GM18502 (cell line): ENCODE measurements around the gene RIN3.

Experiments
- ATAC-seq: cut with Tn5 transposase; IDR thresholded peaks from one replicate; pipeline ENCODE4 v1.9.1; 2021; ENCODE audit warnings: mild to moderate bottlenecking; ENCODE audit not compliant: unreplicated experiment, poor library complexity

The RIN3 gene

DNA sequence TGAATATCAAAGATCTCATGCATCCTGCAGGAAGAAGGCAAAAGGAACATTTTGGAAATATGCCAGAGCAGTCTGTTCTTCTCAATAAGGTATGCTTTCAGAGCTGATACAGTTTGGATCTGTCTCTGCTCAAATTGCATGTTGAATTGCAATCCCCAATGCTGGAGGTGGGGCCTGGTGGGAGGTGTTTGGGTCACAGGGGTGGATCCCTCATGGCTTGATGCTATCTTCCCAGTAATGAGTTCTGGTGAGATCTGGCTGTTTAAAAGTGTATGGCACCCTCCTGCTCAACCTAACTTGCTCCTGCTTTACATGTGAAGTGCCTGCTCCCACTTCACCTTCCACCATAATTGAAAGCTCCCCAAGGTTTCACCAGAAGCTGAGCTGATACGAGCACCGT lies 76.6 kb downstream of the RIN3 start:
- ATAC-seq: no peak

- no peak for ATAC-seq
These were observed 77.4 kb downstream of the RIN3 start for GRCh38 chr14:92590941-92591340.

DNA sequence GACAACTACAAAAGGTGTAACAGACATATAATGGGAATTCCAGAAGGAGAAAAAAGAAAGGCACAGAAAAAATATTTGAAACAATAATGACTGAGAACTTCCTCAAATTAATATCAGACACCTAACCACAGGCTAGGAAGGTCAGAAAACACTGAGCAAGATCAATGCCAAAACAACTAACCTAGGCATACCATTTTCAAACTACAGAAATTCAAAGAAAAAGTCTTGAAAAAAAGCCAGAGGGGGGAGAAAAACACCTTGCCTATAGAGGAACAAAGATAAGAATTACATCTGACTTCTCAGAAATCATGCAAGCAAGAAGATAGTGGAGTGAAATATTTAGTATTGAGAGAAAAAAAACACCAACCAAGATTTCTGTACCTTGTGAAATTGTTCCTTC lies 77.8 kb downstream of the RIN3 start:
- ATAC-seq: no peak

GRCh38 chr14:92595267-92595666 lies 81.7 kb downstream of the RIN3 start:
- no peak for ATAC-seq

DNA sequence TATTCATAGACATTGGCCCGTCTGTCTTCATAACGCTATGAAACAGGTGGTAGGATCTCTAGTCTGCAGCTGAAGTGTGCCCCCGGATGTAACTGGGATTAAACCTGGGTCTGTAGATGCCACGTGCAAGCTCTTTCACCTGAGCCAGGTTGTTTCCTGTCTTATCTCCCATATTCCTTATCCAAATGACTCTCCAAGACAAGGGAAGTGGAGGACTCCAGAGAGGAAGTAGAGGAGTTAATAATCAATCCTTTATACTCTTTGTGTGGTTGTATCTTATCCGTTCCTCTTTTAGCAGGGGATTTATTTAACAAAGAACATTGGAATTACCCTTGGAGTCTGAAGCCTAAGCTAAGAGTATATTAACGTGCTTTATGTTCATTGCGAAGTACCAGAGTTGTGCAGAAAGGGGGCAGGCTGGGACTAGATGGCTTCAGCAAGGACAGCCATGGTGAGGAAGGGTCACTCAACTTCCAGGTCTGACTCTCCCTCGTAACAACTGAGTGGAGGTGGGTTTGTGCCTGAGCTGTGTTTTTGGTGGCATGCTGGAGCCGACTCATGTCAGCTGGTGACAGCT lies 82.8 kb downstream of the RIN3 start:
- no peak for ATAC-seq

DNA sequence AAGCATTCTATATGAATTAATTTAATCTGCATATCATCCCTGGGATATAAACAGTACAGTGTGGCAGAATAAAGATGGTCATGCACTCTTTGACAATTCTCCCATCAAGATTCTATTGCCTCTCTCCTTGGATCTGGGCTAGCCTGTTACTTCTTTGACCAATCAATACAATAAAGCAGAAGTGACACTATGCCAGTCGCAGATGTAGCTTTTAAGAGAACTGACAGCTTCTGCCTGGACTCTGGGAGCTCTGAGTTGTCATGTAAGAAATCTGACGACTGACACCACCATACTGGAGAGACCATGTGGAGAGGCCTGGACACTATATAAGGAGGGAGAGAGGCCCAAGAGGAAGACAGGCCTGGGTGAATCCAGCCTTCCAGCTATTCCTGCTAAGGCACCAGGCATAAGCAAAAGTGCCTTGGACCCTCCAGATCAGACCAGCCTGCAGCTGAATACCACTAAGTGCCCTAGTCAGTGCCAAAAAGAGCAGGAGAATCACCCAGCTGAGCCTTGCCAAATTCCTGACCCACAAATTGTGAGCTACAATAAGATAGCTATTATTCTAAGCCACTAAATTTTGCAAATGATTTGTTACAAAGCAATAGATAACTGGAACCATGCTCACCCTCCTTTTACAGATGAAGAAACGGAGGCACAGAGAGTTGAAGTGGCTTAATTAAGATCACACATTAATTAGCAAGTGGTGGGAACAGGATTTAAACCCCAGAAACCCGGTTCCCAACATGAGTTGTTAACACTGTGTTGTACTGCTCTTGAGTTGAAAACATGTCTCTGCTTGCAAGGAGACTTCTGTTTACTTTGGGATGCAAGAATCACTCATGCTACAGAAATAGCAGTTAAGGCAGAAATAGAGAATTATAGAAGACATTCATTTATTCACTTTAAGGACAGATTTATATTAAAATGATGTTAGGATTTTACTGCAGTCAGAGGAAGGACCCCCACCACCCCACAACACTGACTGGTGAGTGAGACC lies 84.6 kb downstream of the RIN3 start:
- ATAC-seq: no peak

DNA sequence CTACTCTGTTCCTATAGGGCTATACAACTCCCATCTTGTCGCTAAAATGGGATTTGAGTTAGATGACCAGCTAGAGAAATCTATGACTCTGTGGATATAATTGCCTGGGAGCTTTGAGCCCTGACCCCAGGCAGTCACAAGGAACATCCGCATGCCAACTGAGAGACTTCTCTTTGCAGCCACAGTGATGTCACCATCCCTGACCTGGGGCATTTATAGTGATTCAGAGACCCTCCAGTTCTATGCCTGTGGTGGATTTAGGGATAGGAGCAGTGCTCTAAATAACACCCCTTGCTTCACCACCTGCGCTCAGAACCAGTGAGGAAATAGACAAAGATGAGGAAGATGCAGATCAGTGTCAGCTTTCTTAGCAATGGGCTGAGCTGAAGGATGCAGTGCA lies 86.2 kb downstream of the RIN3 start:
- no peak for ATAC-seq

DNA sequence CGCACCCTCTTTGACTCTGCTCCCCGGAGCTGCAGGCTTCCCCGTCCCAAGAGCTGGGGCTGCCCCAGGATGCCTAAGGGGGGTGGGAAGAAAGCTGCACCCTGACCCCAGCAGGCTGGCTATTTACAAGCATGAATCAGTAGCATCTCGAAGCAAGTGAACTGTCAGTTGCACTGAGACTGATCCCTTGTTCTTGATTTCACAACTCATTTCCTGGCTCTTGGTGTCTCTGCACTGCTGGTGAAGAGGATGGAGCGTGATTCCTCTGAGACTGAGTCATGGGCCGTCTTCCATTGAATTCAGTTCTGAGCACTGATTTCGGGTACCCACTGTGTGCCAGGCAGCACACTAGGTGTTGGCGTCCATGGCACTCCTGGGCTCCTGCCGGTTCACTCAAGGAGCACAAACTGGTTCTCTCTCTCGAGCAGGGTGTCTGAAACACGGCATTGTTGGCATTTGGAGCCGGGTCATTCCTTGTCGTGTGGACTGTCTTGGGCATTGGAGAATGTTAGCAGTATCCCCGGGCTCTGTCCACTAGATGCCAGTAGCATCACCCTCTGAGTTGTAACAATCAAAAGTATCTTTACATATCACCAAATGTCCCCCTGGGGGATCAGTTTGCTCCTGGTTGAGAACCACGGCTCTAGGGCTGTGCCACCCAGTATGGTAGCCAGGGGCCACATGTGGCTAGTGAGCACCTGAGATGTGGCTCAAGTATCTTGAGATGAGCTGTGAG lies 86.9 kb downstream of the RIN3 start:
- no peak for ATAC-seq

DNA sequence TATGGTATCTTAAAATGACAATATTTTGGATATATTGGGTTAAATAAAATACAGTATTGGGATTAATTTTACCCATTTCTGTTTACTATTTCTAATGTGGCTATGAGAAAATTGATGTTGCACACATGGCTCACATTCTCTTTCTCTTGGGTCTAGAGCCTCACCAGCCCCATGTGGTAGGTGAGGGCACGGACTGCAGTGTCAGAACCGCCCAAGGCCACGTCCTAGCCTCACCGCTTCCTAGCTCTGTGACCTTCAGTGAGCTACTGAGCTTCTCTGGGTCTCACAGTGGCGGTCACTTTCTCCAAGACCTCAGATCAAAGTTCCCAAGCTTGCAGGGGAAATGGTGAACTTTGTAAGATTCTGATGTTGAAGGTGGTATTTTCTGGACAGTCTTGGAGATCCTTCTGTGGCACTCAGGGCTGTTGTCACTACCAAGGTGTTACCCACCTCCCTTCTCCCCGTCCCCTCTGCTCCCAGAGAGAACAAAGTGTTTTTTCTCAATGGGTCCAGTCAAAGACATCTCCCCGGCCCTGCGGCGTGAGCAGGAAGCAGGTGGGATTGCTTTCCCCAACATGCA lies 87.6 kb downstream of the RIN3 start:
- ATAC-seq: no peak

DNA sequence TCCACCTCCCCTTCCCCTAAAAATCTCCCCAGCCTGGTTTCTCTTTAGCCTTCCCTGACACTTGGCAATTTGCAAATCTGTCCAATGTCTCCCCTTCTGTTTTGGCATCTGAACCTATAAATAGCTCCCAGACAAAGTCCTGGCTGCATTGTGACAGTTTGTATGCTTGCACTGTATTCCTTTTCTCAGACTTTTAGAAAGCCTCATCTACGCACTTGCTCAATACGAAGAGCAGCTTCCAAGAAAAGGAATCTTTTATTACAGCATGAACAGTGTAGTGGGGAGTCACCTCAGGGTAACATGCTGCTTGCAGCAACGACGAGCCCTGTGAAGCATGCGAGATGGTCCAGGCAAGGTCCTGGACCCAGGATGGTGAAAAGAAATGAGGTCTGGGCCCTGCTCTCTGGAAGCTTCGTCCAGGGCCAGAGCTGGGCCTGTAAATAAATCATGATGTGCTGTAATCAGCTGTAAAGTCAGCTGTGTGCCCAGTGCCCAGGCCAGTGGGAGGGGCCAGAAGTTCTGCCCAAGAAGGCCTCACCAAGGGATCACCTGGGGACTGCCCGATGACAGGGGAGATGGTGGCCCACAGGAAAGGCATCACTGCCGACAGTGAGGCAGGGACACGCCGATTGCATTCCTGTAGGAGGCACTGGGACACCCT lies 88.3 kb downstream of the RIN3 start:
- no peak for ATAC-seq

DNA sequence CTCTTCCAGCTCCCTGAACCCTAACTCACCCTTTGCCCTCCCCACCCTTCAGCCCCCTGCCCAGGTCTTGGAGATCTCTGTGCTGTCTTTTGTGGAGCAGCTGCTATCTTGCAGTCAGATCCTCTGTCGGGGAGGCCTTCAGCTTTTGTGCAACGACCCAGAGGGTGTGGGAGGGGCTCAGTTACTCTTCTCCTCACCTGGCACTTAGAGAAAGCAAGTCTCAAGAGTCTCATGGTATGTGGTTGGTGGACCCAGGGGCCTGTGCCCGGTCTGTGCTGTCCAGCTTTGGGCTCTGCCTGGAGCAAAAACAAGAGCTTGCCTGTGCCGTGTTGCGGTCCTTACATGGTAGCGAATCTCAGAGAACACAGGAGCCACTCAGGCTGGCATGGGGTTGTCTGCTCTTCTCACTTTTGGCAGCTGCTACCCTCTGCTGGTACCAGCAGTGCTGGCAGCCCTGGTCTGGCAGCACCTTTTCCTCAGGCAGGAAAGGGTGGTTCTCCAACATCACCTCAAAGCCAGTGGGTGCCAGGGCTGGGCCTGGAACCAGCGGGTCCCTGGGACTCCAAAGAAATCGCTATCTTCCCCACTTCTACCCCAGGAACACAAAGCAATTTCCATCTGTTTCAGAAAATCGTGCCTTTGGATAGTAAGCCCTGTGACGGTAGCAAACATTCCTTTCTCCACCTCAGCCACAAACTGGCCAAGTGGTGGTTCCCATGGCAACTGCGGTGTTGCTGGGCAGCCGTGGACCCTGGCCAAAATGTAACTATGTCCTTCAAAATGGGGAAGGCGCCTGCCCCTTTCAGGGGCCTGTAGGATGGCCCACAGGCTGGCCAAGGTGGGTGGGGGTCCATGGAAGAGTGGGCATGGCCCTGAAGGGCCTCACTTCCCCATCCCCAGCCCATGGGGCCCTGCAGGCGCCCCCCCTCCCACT lies 90.0 kb downstream of the RIN3 start:
- ATAC-seq: no peak

DNA sequence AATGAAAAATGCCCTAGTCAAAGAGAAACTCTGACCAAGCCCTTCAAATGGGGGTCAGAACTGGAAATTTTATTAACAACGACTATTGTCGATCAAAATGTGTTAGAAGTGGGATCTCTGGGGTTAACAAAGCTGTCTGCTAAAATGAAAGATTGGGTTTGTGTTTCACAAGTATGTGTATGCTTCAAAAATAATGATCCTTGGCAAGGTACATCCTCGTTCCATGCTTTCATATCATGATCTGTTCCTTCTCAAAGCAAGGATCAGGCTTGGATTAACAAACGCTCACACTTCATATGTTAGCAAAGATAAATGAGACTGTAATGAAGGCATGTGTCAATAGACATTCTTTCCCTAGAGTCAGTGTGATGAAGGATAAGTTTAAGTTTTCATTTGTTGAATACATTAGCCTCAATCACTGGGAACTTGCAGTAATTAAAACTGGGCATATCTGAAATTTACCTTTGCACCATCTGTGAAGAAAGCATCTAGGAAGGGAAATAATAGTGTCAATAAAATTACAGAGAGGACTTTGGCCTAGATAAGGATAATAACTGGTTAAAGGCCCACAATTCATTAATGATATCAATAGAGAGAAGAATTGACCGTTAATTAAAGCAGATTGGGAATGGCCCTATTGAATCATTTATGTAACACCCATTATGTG lies 91.8 kb downstream of the RIN3 start:
- no peak for ATAC-seq

DNA sequence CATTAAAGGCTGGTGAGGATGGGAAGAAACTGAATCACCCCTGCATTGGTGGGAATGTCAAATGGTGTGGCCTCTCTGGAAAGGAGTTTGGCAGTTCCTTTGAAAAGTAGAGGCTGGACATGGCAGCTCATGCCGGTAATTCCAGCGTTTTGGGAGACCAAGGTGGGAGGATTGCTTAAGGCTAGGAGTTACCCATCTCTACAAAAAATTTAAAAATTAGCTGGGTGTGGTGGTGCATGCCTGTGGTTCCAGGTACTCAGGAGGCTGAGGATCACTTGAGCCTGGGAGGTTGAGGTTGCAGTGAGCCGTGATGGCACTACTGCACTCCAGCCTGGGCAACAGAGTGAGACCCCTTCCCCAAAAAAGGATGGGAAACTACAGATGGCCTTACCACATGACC lies 93.7 kb downstream of the RIN3 start:
- ATAC-seq: no peak

- ATAC-seq: no peak
These were observed 94.3 kb downstream of the RIN3 start for GRCh38 chr14:92607702-92608429.

DNA sequence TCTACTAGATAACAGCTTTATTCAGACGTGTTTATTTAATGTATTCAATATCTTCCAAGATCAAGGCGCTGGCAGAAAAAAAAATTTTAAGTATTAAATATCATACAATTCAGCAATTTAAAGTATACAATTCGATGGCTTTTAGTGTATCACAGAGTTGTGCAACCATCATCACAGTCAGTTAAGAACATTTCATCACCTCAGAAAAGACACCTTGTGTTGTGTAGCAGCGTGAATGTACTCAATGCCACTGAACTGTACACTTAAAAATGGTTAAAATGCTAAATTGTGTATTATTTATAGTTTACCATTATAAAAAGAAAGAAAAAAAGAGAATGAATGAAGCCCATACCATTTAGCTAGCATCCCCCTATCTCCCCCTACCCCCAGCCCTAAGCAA lies 96.4 kb downstream of the RIN3 start:
- ATAC-seq: no peak

- no peak for ATAC-seq
These were observed 97.3 kb downstream of the RIN3 start for GRCh38 chr14:92610849-92611271.

GRCh38 chr14:92613008-92613658 lies 99.6 kb downstream of the RIN3 start:
- ATAC-seq: no peak
